Measurements from ENCODE around the gene TMEM179.

DNA sequence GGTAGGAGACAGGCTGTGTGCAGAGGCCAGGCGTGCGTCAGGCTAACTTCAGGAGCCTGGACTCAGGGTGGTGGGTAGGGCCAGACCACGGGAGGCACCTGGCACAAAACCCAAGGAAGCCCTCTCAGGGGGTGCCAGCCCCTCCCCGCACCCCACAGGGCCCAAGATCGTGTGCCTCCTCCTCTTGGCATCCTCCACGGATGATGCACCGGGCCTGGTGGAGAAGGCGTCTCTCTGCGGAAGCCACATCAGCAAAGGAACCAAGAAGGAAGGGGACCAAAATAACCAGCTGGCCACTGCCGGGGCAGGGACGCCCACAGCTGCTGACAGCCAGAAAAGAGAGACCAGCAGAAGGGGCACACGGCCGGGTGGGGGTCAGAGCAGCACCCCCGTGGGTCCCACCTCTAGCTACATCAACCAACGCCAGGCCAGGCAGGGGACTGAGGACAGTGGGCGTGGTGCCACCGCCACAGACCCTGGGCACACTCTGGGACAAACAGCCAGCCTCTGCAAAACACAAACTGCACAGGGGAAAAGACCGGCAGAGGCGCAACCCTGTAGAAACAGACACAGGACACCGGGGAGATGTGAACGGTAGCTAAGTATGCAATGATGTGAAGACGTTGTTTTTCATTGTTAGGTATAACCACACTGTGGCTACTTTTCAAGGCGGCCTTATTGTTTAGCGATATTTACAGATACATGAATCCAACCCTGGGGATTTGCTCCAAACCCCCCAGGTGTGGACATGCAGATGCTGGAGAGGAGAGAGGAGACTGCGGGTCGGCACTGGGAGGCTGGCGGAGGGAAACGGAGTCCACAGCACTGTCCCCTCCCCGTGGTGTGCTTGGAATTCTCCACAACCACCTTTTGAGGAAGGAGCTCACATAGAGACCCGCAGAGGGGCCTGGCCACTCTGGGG lies 51.1 kb downstream of the TMEM179 start:
- TF ChIP-seq, protein P1, sequence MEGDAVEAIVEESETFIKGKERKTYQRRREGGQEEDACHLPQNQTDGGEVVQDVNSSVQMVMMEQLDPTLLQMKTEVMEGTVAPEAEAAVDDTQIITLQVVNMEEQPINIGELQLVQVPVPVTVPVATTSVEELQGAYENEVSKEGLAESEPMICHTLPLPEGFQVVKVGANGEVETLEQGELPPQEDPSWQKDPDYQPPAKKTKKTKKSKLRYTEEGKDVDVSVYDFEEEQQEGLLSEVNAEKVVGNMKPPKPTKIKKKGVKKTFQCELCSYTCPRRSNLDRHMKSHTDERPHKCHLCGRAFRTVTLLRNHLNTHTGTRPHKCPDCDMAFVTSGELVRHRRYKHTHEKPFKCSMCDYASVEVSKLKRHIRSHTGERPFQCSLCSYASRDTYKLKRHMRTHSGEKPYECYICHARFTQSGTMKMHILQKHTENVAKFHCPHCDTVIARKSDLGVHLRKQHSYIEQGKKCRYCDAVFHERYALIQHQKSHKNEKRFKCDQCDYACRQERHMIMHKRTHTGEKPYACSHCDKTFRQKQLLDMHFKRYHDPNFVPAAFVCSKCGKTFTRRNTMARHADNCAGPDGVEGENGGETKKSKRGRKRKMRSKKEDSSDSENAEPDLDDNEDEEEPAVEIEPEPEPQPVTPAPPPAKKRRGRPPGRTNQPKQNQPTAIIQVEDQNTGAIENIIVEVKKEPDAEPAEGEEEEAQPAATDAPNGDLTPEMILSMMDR (IDR thresholded peaks at IDR 0.05; ENCODE audit: insufficient read depth, low read length, poor library complexity, severe bottlenecking), result no peak
- TF ChIP-seq EZH2phosphoT487 (conservative IDR thresholded peaks at IDR 0.05; ENCODE audit: low read length), result no peak

Measured in SU-DHL-6 (cell line).